Fibroblast of skin of right quadriceps (primary cell): ENCODE measurements around the gene OVAAL.

Source experiments
- DNase-seq: peaks from one replicate; pipeline ENCODE4 v3.0.0-alpha.2; 2013

OVAAL gene

GRCh38 chr1:180558664-180559063 lies at the start of gene OVAAL:
Gene OVAAL (plus strand): TSS chr1:180558964.
- DNase-seq, result no peak

- no peak for DNase-seq
These were observed 47.9 kb upstream of the OVAAL start for GRCh38 chr1:180510882-180511281.

GRCh38 chr1:180513531-180513930 lies 45.2 kb upstream of the OVAAL start:
- no peak for DNase-seq

- no peak for DNase-seq
These were observed 43.4 kb upstream of the OVAAL start for GRCh38 chr1:180515364-180515763.

GRCh38 chr1:180515857-180516388 lies 42.8 kb upstream of the OVAAL start:
- peak; percentile 73 for DNase-seq

DNA sequence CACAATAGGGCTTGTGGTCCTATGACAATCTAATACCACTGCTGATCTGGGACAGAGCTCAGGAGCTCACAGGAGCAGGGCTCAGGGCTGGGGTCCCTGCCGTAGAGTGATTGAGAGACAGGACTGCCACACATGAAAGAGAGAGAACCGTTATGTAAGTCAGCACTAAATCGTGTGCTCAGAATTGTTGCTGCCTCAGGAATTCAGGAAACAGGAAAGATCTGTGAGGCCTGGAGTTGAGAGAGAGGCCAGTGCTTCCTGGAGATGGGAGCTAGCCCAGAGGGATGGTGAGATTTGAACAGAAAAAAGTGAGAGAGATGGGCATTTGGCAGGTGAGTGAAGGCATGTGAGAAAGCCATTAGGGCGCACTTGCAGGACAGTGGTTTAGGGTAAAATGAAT lies 38.9 kb upstream of the OVAAL start:
- DNase-seq, result no peak

DNA sequence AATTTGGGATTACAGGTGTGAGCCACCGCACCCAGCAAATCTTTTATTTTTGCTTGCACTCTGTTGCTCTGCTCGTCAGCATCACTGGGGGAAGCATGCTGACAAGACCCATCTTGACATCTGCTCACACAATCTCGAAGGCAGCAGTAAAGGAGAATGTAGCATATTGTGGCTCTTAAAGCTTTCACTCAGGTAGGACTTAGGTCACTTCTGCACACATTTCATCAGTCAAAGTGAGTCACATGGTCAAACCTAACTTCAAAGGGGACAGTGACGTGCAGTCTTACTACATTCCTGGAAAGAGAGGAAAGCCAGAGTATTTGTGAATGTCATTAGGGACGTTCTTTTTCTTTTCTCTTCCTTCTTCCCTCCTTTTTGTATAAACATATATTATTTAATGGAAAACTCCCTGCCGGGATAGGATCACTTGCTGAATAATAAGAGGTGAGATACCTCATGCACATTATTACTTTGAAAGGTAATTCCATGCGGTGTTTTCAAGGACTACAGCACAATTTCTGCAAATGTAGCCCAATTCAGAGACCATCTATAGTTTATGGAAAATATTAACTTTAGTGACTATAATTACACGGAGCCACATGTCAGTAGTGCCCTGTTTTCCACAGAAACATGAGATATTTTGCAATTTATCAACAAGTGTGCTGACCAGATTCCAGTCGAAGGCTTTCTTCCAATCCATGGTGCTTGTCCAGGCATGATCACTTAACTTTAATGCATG lies 37.1 kb upstream of the OVAAL start:
- peak; percentile 35 for DNase-seq

GRCh38 chr1:180522213-180522515 lies 36.6 kb upstream of the OVAAL start:
- no peak for DNase-seq

- DNase-seq, result no peak
These were observed 34.4 kb upstream of the OVAAL start for GRCh38 chr1:180524160-180524914.

DNA sequence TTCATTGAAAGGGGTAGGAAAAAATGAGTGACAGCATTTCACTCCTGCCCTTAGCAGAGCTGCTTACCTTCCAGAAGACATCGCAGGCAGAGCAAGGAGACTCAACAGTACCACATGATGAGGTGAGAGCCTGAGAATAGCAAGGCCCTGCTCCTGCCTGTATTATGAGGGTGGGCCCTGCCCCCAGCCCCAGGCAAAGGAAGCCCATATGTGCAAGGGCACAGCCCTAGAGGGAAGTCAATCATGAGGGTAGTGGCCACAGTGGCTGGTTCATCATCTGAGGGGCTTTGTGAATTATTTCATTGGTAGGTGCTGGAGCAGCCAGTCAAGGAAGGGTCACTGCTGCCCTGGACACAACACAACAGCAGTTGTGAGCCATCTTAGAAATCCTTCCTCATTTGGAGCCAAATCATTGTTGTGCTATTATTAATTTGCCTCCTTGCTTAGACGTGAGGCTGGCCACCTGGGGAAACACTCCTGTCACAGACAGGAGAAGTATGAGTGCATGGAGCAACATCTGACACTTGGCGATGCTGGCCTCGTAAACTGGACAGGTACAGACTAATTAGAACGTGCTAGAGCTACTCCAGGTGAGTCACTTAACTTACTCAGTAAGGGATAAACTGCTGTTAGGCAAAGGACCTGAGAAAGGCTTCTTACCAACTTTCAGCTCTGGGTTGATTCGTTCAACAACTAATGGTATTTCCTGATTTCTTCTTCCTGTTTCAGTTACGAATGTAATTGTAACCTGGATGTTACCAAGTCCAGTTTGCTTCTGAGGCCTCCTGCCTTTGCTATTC lies 33.6 kb upstream of the OVAAL start:
- no peak for DNase-seq

GRCh38 chr1:180525715-180526039 lies 33.1 kb upstream of the OVAAL start:
- DNase-seq, result no peak

GRCh38 chr1:180527101-180527669 lies 31.6 kb upstream of the OVAAL start:
- peak; percentile 28 for DNase-seq

DNA sequence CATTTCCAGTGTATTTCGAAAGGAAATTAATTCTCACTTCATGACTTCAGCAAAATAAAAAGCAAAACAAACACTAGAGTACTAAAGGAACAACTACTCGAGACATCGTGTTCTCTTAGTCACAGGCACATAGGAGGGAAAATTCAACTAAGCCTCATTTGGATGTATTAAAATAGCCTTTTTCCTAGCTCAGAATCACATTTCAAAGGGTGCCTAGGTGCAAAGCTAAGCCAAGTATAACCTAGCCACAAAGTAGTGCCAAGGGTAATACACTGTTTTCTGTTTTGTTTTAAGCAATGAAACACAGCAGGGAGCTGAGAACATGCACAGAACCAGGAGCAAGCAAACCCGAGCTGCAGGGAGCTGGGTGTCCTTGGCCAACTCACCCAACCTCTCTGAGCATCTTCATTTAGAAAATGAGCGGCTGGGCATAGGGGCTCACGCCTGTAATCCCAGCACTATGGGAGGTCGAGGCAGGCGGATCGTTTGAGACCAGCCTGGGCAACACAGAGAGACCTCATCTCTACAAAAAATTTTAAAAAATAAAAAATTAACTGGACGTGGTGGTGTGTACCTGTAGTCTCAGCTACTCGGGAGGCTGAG lies 29.8 kb upstream of the OVAAL start:
- no peak for DNase-seq

DNA sequence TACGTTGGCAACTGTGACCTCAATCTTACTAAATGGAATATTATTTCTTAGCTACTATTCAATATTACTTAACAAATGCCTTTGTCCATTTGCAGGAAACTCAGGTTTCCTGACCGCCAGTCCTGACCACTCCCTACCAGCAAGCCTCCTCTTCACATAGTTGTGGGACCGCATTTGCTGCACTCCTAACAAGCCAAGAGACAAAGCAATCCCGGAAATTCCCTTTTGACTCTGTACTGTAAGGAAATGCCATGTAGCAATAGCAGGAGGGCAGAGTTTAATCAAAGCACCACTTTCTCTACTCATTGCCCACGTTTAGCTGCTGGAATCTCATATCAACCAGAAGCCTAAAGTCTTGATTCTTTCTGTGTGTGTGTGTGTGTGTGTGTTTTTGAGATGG lies 28.3 kb upstream of the OVAAL start:
- DNase-seq, result peak; percentile 47

DNA sequence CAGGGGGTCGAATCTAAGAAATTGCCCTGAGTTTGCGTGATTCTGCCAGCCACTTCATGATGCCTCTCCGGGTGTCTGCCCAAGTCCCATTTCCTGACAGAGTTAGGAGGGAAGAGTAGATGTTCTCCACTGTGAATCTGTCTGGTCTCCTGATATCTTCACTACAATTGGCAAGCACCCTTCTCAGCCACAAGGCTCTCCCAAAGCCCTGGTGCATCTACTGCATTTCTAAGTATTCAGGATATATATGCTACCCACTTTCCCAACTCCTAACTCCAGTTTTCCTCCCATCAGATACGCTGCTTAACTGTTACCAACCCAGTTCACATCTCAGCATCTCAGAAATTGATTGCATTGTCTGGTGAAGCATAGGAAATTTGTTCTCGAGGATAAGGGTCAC lies 25.9 kb upstream of the OVAAL start:
- no peak for DNase-seq

GRCh38 chr1:180533266-180533987 lies 25.3 kb upstream of the OVAAL start:
- peak; percentile 41 for DNase-seq

- no peak for DNase-seq
These were observed 24.6 kb upstream of the OVAAL start for GRCh38 chr1:180534214-180534613.

GRCh38 chr1:180535418-180535999 lies 23.3 kb upstream of the OVAAL start:
- DNase-seq, result no peak

DNA sequence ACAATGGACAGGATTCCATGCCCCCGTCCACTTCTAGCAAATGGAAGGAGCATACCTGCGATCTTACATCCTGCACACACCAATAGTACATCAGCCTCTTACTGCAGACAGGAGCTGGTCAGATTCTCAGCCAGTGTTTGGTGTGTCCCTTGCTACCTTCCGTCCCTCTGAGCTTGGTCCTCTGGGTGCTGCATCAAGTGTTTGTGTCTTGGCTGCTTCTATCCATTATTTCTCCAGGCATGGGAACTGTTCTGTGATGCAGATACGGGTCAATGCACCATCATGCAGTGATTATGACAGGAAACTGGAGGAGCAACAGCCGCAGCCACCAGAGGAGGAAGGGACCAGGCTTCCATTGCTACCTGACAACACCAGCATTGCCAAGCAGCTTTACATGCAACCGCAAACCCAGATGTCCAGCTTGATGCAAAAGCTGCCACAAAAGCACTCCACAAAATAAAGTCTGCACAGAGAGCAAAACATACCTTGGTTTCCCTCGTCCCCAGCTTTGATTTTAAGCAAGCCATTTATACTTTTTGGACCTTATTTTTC lies 21.9 kb upstream of the OVAAL start:
- no peak for DNase-seq

DNA sequence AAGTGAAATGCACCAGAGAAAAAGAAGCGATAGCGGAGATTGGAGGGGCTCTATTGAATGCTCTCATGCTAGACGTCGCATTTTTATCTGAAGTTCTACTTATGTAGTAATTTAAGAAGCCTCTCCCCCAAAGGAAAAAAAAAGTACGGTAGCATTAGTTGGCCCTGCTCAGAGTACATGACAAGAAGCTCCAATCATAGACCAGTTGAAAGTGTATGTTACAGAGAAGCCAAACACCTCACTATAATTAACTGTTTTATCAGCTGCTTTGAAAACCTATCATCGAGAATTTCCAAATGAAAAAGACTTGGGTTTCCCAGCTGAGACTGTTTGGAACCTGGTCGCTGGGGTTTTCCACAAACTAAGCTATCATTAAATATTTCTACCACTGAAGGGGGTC lies 19.6 kb upstream of the OVAAL start:
- DNase-seq, result no peak
